Lower leg skin (tissue), 4 donors: ENCODE data around the gene IGSF11. TPM values are rescaled to one million over a fixed set of nuclear protein-coding genes. Genes with fewer than 3 reads are reported as not detected.
"Not testable (repeated sequence)": the region's sequence is repeated elsewhere in the genome, so short reads cannot be mapped to it uniquely, and the experiment has no call there.

ENCODE experiments used
- DNase-seq, 2 donors: peaks; one replicate each; pipeline ENCODE4 v3.0.0-alpha.2; 2019; ENCODE audit warnings: low spot score in 2 of 2
- H3K4me3 ChIP-seq: fragments of 200-600 bp; sonication (generic); 2 replicates; pipeline ENCODE4 v1.5.1; 2017; ENCODE audit warnings: mild to moderate bottlenecking, low read depth; ENCODE audit not compliant: poor library complexity, severe bottlenecking
- POLR2A ChIP-seq, 2 donors: fragments of 450-650 bp; IDR thresholded peaks; one replicate each; pipeline ENCODE4 v1.6.1; 2016 to 2017; ENCODE audit warnings: antibody characterized with exemption in 2 of 2, mild to moderate bottlenecking in 1 of 2, moderate library complexity in 1 of 2
- WGBS, 2 donors: methylation state at CpG; one replicate each; pipeline ENCODE4 v1.1.5; 2018; 5-methylcytosine and 5-hydroxymethylcytosine counted together
- intact Hi-C: fragments of 100-400 bp; cut with DNase I; formaldehyde crosslinking; loops from one replicate; pipeline ENCODE4 v1.15.0; 2023; ENCODE audit warnings: low total_unique reads
- total RNA-seq, 4 donors: library from RNA; depleted of rRNA; stranded (reverse); fragments of >200 nt; gene quantifications; one replicate each; pipeline ENCODE4 v1.1.0, GENCODE V29; 2016
- TF ChIP-seq, protein P1 (sequence below), 3 donors: fragments of 450-650 bp; IDR thresholded peaks; one replicate each; pipeline ENCODE4 v1.5.1; 2016; ENCODE audit warnings: antibody characterized with exemption in 3 of 3, mild to moderate bottlenecking in 3 of 3, moderate library complexity in 2 of 3

IGSF11 gene
- total RNA-seq, 4 donors from 2014 or later: 1.1 to 3.1 (median 1.8) TPM

DNA sequence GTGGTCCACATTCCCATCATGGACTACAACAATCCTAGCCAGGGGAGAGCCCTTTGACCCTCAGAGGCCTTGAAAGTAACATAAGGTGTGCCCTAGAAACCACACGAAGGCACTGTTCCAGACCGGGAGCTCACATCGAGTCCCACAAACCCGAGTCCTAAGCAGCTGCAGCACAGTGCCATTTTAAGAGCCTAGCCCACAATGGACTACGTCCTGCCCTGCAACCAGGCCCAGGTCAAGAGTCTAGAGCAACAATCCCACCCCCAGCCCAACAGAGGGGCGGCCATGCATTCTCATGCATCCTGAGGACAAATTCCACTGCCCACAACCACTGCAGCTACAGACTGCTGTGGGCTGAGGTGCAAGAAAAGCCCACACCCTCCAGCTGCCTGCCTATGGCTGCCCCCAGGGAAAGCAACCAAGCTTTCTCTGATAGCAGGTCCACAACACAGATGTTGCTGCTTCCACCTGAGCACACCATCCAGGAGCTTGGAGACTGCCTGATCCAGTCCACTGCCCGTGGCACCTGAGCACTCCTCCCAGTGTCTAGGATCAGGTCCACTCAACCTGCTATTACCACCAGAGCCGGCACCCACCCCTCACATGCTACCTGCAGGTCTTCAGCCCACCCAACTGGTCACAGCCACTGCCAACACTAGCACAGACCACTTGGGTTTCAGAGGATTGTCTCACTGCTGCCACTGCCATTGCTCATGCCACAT is 56.8 kb downstream of the IGSF11 start:
- TF ChIP-seq POLR2A (IDR thresholded peaks at IDR 0.05): no peak
- TF ChIP-seq, protein P1, sequence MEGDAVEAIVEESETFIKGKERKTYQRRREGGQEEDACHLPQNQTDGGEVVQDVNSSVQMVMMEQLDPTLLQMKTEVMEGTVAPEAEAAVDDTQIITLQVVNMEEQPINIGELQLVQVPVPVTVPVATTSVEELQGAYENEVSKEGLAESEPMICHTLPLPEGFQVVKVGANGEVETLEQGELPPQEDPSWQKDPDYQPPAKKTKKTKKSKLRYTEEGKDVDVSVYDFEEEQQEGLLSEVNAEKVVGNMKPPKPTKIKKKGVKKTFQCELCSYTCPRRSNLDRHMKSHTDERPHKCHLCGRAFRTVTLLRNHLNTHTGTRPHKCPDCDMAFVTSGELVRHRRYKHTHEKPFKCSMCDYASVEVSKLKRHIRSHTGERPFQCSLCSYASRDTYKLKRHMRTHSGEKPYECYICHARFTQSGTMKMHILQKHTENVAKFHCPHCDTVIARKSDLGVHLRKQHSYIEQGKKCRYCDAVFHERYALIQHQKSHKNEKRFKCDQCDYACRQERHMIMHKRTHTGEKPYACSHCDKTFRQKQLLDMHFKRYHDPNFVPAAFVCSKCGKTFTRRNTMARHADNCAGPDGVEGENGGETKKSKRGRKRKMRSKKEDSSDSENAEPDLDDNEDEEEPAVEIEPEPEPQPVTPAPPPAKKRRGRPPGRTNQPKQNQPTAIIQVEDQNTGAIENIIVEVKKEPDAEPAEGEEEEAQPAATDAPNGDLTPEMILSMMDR (IDR thresholded peaks at IDR 0.05): no peak
- intact Hi-C loops: loop anchor here (2.0 kb wide), 1 partner anchor 19 kb away; no protein-coding TSS in a partner anchor
- no peak overlapping the region for H3K4me3 ChIP-seq
- peak in 1 of 2 donors; percentile 83 for DNase-seq
- WGBS, 2 donors: 84 to 86% methylated on average over 8 of the region's 8 CpGs

DNA sequence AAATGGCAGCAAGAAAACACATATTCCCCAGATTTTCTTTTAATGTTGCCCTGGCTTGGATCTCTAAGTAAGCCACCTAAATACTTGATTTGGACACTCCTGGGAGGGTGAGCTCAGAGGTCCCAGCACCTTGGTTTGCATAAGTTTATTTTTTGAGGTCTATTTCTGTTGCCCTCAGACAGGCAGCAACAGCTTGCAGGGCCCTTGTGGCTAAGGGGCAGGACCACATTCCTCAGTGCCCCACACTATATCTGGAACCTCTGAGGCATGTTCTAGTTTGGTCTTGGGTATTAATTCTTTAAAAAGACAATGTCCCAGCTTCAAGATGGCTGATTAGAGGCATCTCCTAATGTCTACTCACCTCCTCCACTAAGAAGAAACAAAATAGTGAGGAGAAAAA is 57.5 kb downstream of the IGSF11 start:
- DNase-seq: no peak
- TF ChIP-seq, protein P1 (IDR thresholded peaks at IDR 0.05): no peak
- no peak for TF ChIP-seq POLR2A (IDR thresholded peaks at IDR 0.05)
- intact Hi-C loops: loop anchor here (2.0 kb wide), 1 partner anchor 20 kb away; no protein-coding TSS in a partner anchor
- no peak overlapping the region for H3K4me3 ChIP-seq

DNA sequence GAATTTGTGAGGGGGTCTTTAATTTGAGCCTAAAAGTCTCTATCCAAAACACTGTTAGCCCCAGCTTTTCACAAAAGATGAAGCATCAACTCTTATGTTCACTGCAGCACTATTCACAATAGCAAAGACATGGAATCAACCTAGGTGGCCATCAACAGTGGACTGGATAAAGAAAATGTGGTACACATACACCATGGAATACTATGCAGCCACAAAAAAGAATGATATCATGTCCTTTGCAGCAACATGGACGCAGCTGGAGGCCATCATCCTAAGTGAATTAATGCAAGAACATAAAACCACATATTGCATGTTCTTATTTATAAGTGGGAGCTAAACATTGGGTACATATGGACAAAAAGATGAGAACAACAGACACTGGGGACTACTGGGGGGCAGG is 59.2 kb downstream of the IGSF11 start:
- H3K4me3 ChIP-seq, DNase-seq, intact Hi-C loops: not testable (repeated sequence)
- WGBS, 2 donors: 81 to 82% methylated on average over 1 of the region's 1 CpG

DNA sequence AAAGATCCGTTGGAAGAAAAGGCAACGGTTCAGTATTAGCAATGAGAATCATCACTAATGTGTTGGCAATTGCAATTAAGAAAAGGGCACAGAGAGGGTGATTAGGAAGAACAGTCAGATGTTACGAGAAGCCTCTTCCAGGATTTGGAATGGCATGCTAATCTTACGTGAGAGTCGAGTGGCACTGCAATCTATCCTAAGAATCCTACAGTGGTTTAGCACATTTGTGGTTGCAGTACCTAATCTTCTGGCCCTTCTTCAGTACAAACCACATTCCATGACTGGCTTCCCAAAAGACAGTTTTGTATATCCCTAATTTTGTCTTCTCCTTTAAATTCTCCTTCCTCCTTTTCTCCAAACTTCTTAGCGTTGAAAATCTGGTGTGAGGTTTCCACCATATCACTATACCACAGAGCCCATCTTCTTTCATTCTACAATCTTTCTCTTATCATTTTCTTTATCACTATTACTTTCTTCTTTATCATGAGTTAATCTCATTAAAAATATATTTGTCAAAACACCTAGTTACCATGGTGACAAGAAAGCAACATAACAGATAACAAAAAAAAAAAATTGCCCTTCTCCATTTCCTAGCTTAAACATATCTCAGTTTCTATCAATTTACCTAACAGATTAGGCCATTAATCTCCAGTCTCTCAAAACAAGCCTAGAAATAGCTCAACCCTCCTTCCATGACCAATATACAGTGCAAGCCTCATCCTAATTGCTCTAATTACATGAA is 60.1 kb downstream of the IGSF11 start:
- intact Hi-C loops: no loop called here
- no peak for DNase-seq
- no peak overlapping the region for H3K4me3 ChIP-seq
- TF ChIP-seq, protein P1 (IDR thresholded peaks at IDR 0.05): no peak
- TF ChIP-seq POLR2A (IDR thresholded peaks at IDR 0.05): no peak
- 82 to 85% methylated on average over 6 of the region's 6 CpGs for WGBS, 2 donors

DNA sequence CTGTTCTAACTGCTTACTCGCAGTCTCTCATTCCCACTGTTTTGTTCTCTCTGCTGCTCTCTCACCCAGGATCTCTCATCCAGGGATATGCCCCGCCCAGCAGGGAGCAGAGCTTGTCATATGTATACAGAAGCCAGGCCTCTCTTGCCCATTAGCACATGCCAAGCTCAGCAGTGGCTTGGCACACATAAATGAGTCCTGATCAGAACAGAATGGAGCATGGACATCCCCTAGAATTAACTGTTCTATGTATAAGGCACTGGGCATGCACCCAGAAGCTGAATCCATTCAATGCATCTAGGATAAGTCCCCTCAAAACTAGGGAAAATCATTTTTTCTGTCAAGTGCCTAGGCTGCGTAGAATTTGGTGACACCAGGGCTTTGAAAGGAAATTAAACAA is 61.6 kb downstream of the IGSF11 start:
- 81 to 82% methylated on average over 3 of the region's 3 CpGs for WGBS, 2 donors
- no peak for DNase-seq
- intact Hi-C loops: no loop called here
- no peak overlapping the region for H3K4me3 ChIP-seq
- no peak for TF ChIP-seq POLR2A (IDR thresholded peaks at IDR 0.05)
- TF ChIP-seq, protein P1 (IDR thresholded peaks at IDR 0.05): no peak

DNA sequence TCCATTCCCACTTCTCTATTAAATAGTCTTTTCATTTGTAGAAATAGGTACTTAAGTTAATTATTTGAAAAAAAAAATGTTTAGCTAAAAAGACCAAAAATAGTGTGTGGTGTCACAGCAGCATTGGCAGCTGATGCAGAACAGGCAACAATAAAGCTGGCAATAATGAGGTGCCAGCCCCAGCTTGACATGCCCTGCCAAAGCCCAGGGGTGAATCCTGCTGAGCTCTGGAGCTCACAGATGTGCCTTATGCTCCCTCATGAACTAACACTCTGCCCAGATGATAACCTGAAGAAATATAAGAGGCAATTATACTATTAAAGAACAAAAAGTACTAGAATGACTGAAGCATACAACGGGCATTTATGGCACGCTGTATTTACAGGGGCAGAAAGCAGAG is 63.8 kb downstream of the IGSF11 start:
- TF ChIP-seq, protein P1 (IDR thresholded peaks at IDR 0.05): no peak
- TF ChIP-seq POLR2A (IDR thresholded peaks at IDR 0.05): no peak
- intact Hi-C loops: no loop called here
- 46 to 47% methylated on average over 2 of the region's 2 CpGs for WGBS, 2 donors
- DNase-seq: no peak
- H3K4me3 ChIP-seq: no peak overlapping the region
